Activated B cell treated with CpG ODN at 0.5 μM for 24 hours (primary cell): ENCODE results near the gene INPP4B. TPM values are rescaled to one million over a fixed set of nuclear protein-coding genes. Genes with fewer than 3 reads are reported as not detected.

Experiments
- ATAC-seq: fragments of 200-7000 bp; cut with Tn5 transposase; one replicate; pipeline ENCODE4 v1.10.0; 2021; ENCODE audit warnings: low read depth, mild to moderate bottlenecking, moderate library complexity
- CTCF ChIA-PET: fragments of 350-600 bp; sonication (Branson Sonifier 250); formaldehyde crosslinking; loops from one replicate; lab custom pipeline; 2021; ENCODE audit warnings: antibody characterized with exemption; lab: Charles Lee
- POLR2A ChIA-PET: fragments of 350-600 bp; sonication (Branson Sonifier 250); formaldehyde crosslinking; loops from one replicate; lab custom pipeline; 2021; ENCODE audit warnings: antibody characterized with exemption; lab: Charles Lee
- DNase-seq: peaks from one replicate; pipeline ENCODE4 v3.0.0; 2022
- H3K27ac Mint-ChIP-seq: one replicate; pipeline ENCODE4 v1.8.0; 2020; ENCODE audit warnings: mixed read lengths
- H3K27me3 Mint-ChIP-seq: one replicate; pipeline ENCODE4 v1.8.0; 2021; ENCODE audit warnings: mixed read lengths
- H3K36me3 Mint-ChIP-seq: one replicate; pipeline ENCODE4 v1.8.0; 2021; ENCODE audit warnings: low read depth, mixed read lengths
- H3K4me1 Mint-ChIP-seq: one replicate; pipeline ENCODE4 v1.8.0; 2021; ENCODE audit warnings: mixed read lengths
- H3K4me3 Mint-ChIP-seq: one replicate; pipeline ENCODE4 v1.8.0; 2020; ENCODE audit warnings: mild to moderate bottlenecking, mixed read lengths
- H3K9me3 Mint-ChIP-seq: one replicate; pipeline ENCODE4 v1.8.0; 2020; ENCODE audit warnings: mixed read lengths
- CTCF ChIP-seq: fragments of 200-600 bp; IDR thresholded peaks from one replicate; pipeline ENCODE4 v1.8.0; 2022; ENCODE audit warnings: antibody characterized with exemption, mild to moderate bottlenecking
- intact Hi-C: fragments of 100-400 bp; cut with micrococcal nuclease; formaldehyde crosslinking; loops from one replicate; pipeline ENCODE4 v1.15.1; 2024
- total RNA-seq: library from RNA; stranded (reverse); gene quantifications from 2 replicates; pipeline ENCODE4 v1.2.3, GENCODE V29; 2022

INPP4B gene
- total RNA-seq, 1 donor from 2014 or later: 0.11 TPM

GRCh38 chr4:142318280-142318679 is 527.8 kb downstream of the INPP4B start:
- no peak for TF ChIP-seq CTCF
- ATAC-seq (no peak), DNase-seq (no peak)
- Mint-ChIP-seq H3K9me3 (no peaks in the 10 kb centered on the region), H3K4me1 (no peaks in the 10 kb centered on the region), H3K27me3 (no peaks in the 10 kb centered on the region), H3K27ac (no peak overlapping the region), H3K4me3 (no peak overlapping the region), H3K36me3 (no peaks in the 10 kb centered on the region)
- POLR2A ChIA-PET: no interaction called here
- intact Hi-C loops: no loop called here
- CTCF ChIA-PET: no interaction called here

DNA sequence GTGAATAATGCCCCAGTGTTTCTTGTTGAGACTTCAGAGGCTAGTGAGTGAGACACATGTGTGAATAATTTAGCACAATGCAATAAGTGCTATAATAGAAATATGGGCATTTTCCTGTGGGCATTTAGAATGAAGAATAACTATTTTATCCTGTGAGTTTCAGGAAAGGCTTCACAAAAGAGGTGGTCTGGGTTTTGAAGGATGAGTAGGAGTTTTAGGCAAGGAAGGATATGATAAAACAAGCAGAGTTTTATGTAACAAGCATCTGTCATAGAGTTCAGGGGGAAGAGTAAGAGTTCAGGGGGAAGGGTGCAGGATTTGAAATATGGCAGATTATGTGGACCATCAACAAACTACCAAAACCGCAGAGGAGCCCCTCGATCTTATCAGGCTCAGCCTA is 529.2 kb downstream of the INPP4B start:
- Mint-ChIP-seq H3K36me3 (no peaks in the 10 kb centered on the region), H3K27me3 (no peaks in the 10 kb centered on the region), H3K4me1 (no peaks in the 10 kb centered on the region), H3K27ac (no peak overlapping the region), H3K9me3 (no peaks in the 10 kb centered on the region), H3K4me3 (no peak overlapping the region)
- no peak for TF ChIP-seq CTCF
- DNase-seq (no peak), ATAC-seq (no peak)
- ChIA-PET POLR2A (no interaction called here), CTCF (no interaction called here)
- intact Hi-C loops: no loop called here

- Mint-ChIP-seq H3K27ac (no peak overlapping the region), H3K9me3 (no peaks in the 10 kb centered on the region), H3K27me3 (no peaks in the 10 kb centered on the region), H3K4me3 (no peak overlapping the region), H3K36me3 (no peaks in the 10 kb centered on the region), H3K4me1 (no peaks in the 10 kb centered on the region)
- POLR2A ChIA-PET: no interaction called here
- intact Hi-C loops: no loop called here
- DNase-seq (no peak), ATAC-seq (no peak)
- TF ChIP-seq CTCF: no peak
- CTCF ChIA-PET: no interaction called here
Measured at GRCh38 chr4:142316025-142316424, 530.1 kb downstream of the INPP4B start.

DNA sequence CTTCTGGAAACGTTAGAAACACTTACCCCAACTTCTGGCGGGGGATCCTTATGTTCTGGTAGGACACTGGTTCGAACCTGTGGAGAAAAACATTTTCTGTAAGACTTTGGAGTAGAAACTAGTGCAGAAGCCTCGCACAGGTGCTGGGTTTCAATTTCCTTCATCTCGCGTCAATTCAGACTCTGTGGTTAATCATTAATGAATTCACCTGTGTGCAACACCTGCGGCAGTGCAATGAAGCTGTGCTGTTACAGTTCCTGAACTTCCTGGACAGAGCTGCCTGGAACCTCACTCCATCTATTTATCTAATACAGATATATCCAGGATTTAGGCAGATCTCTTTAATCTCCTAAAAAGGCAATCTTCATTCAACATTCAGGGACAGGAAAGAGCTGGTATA is 531.4 kb downstream of the INPP4B start:
- Mint-ChIP-seq H3K4me1 (no peaks in the 10 kb centered on the region), H3K27ac (no peak overlapping the region), H3K27me3 (no peaks in the 10 kb centered on the region), H3K9me3 (no peaks in the 10 kb centered on the region), H3K4me3 (no peak overlapping the region), H3K36me3 (no peaks in the 10 kb centered on the region)
- DNase-seq (no peak), ATAC-seq (no peak)
- CTCF ChIA-PET: no interaction called here
- intact Hi-C loops: no loop called here
- POLR2A ChIA-PET: no interaction called here
- TF ChIP-seq CTCF: no peak

- no peak for TF ChIP-seq CTCF
- Mint-ChIP-seq H3K36me3 (no peaks in the 10 kb centered on the region), H3K27me3 (no peaks in the 10 kb centered on the region), H3K4me1 (no peaks in the 10 kb centered on the region), H3K9me3 (no peaks in the 10 kb centered on the region), H3K27ac (no peak overlapping the region), H3K4me3 (no peak overlapping the region)
- CTCF ChIA-PET: no interaction called here
- DNase-seq: no peak
- intact Hi-C loops: no loop called here
- ATAC-seq: no peak
- POLR2A ChIA-PET: no interaction called here
Measured at GRCh38 chr4:142314247-142314646, 531.9 kb downstream of the INPP4B start.
